ENCODE measurements around the gene SDK1. TPM values are rescaled to one million over a fixed set of nuclear protein-coding genes. Genes with fewer than 3 reads are reported as not detected.

SDK1 gene
- total RNA-seq, 1 donor from 2014 or later: 0.08 TPM

DNA sequence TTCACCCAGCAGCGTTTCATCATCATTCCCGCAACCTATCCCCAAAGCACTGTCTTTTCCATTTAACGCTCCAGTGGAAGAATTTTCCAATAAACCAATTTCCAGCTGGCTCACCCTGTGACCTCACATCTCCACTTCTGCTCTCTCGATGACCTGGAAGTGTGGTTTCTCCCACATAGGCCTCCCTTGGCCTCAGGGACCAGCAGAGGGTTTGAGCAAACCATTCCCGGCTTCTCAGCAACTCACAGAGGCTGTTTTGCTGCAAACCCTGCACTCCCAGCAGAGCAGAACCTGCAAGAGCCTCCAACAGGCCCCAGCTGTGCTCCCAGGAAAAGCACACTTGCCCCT, 858.1 kb downstream of the SDK1 start:
- Mint-ChIP-seq H3K4me3 (no peak overlapping the region), H3K27ac (no peak overlapping the region), H3K9me3 (no peaks in the 10 kb centered on the region), H3K27me3 (ENCODE audit: insufficient read depth) (no peaks in the 10 kb centered on the region), H3K36me3 (ENCODE audit: low read depth) (no peaks in the 10 kb centered on the region), H3K4me1 (ENCODE audit: low read depth) (no peaks in the 10 kb centered on the region)
- no peak for DNase-seq (ENCODE audit: low spot score)
- intact Hi-C loops (cut with micrococcal nuclease): no loop called here

- H3K36me3 Mint-ChIP-seq (ENCODE audit: low read depth): no peaks in the 10 kb centered on the region
- intact Hi-C loops (cut with micrococcal nuclease): no loop called here
- H3K4me3 Mint-ChIP-seq: no peak overlapping the region
- no peak overlapping the region for H3K27ac Mint-ChIP-seq
- no peak for DNase-seq (ENCODE audit: low spot score)
- H3K27me3 Mint-ChIP-seq (ENCODE audit: insufficient read depth): no peaks in the 10 kb centered on the region
- H3K9me3 Mint-ChIP-seq: no peaks in the 10 kb centered on the region
- H3K4me1 Mint-ChIP-seq (ENCODE audit: low read depth): no peaks in the 10 kb centered on the region
Observed at GRCh38 chr7:4159761-4160554, 858.9 kb downstream of the SDK1 start.

GRCh38 chr7:4162884-4163564, 862.0 kb downstream of the SDK1 start:
- DNase-seq (ENCODE audit: low spot score): no peak
- Mint-ChIP-seq H3K27me3 (ENCODE audit: insufficient read depth) (no peaks in the 10 kb centered on the region), H3K9me3 (no peaks in the 10 kb centered on the region), H3K27ac (no peak overlapping the region), H3K36me3 (ENCODE audit: low read depth) (no peaks in the 10 kb centered on the region), H3K4me3 (no peak overlapping the region), H3K4me1 (ENCODE audit: low read depth) (no peaks in the 10 kb centered on the region)
- intact Hi-C loops (cut with micrococcal nuclease): no loop called here

GRCh38 chr7:4163565-4164203, 862.6 kb downstream of the SDK1 start:
- H3K27ac Mint-ChIP-seq: no peak overlapping the region
- intact Hi-C loops (cut with micrococcal nuclease): no loop called here
- no peaks in the 10 kb centered on the region for H3K36me3 Mint-ChIP-seq (ENCODE audit: low read depth)
- no peaks in the 10 kb centered on the region for H3K4me1 Mint-ChIP-seq (ENCODE audit: low read depth)
- no peaks in the 10 kb centered on the region for H3K9me3 Mint-ChIP-seq
- H3K4me3 Mint-ChIP-seq: no peak overlapping the region
- no peak for DNase-seq (ENCODE audit: low spot score)
- no peaks in the 10 kb centered on the region for H3K27me3 Mint-ChIP-seq (ENCODE audit: insufficient read depth)

DNA sequence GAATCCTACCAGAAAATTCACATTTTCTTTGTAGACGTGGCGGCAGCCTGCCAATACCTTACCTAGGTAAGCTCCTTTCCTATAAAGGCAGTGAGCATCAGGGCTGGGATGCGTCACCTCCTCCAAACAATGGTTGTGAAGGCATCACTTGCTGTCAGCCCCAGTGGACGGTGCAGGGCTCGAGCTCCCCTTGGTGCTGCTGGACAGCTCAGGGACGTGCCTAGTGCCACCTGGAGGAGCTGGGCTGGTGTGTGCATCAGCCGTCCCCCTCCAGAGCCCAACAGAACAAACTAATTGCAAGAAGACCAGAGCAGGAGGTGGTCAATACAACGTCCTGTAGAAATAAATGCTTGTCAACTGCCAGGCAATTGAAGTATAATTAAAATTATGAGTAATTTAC, 863.5 kb downstream of the SDK1 start:
- Mint-ChIP-seq H3K9me3 (no peaks in the 10 kb centered on the region), H3K4me1 (ENCODE audit: low read depth) (no peaks in the 10 kb centered on the region), H3K36me3 (ENCODE audit: low read depth) (no peaks in the 10 kb centered on the region), H3K27ac (no peak overlapping the region), H3K4me3 (no peak overlapping the region), H3K27me3 (ENCODE audit: insufficient read depth) (no peaks in the 10 kb centered on the region)
- no peak for DNase-seq (ENCODE audit: low spot score)
- intact Hi-C loops (cut with micrococcal nuclease): no loop called here

GRCh38 chr7:4166340-4166739, 865.3 kb downstream of the SDK1 start:
- no peak overlapping the region for H3K27ac Mint-ChIP-seq
- H3K27me3 Mint-ChIP-seq (ENCODE audit: insufficient read depth): no peaks in the 10 kb centered on the region
- DNase-seq (ENCODE audit: low spot score): no peak
- no peaks in the 10 kb centered on the region for H3K9me3 Mint-ChIP-seq
- H3K36me3 Mint-ChIP-seq (ENCODE audit: low read depth): no peaks in the 10 kb centered on the region
- intact Hi-C loops (cut with micrococcal nuclease): no loop called here
- H3K4me1 Mint-ChIP-seq (ENCODE audit: low read depth): no peaks in the 10 kb centered on the region
- no peak overlapping the region for H3K4me3 Mint-ChIP-seq

DNA sequence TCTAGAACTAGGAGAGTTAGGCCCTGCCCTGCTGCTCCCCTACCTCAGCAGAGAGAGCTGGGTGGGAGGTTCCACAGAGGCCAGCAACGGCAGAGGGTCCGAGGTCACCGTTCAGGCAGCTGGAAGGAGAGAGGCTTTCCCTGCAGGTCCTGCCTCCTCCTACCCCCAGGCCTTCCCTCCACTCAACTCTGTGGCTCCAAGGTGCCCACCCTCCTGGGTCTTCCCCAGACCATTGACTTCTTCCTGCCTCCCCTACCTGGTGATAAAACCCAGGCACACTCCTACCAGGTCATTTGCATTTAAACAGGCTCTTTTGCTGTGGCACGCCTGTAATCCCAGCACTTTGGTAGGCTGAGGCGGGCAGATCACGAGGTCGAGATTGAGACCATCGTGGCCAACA, 865.8 kb downstream of the SDK1 start:
- Mint-ChIP-seq H3K4me3 (no peak overlapping the region), H3K27me3 (ENCODE audit: insufficient read depth) (no peaks in the 10 kb centered on the region), H3K36me3 (ENCODE audit: low read depth) (no peaks in the 10 kb centered on the region), H3K9me3 (no peaks in the 10 kb centered on the region), H3K27ac (no peak overlapping the region), H3K4me1 (ENCODE audit: low read depth) (no peaks in the 10 kb centered on the region)
- intact Hi-C loops (cut with micrococcal nuclease): no loop called here
- DNase-seq (ENCODE audit: low spot score): no peak

DNA sequence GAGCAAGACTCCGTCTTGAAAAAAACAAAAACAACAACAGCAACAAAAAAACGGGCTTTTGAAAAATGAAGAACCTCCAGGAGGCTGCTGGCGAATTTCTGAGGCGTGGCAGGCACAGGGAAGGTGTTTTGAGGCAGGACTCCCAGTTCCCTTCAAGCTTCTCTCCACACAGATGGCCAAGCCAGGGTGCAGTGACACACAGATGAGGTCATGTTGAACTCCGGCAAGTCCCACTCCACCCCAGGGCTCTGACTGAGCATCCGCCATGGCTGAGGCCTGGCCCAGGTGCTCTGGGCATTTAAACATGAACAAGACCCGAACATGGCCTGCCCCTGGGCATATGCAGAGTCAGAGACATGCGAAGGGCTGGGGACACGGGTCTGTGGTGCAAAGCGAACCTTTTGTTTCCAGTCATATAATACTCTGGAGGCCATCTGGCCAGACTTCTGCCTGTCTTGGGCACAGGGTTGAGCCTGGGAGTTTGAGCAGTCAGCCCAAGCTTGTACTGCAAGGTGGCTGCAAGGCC, 866.4 kb downstream of the SDK1 start:
- Mint-ChIP-seq H3K9me3 (no peaks in the 10 kb centered on the region), H3K4me1 (ENCODE audit: low read depth) (no peaks in the 10 kb centered on the region), H3K4me3 (no peak overlapping the region), H3K27me3 (ENCODE audit: insufficient read depth) (no peaks in the 10 kb centered on the region), H3K27ac (no peak overlapping the region), H3K36me3 (ENCODE audit: low read depth) (no peaks in the 10 kb centered on the region)
- no peak for DNase-seq (ENCODE audit: low spot score)
- intact Hi-C loops (cut with micrococcal nuclease): no loop called here

DNA sequence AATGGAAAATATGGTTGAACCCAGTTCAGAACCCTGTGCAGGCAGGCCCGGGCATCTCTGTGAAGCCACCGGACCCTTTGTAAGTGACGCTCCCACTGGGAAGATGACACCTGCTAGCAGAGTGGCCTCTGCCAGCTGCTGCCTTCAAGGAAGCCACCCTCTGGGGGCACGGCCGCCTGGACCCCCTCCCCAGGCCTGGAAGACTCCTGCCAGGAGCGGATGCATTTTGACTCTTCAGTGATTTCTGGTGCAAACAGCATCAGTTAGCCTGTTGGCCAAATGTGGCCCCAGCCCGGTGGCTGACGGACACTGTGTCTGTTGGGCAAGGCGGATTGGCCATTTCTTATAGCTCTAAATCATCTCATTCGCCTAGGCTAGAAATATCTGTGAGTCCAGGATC, 867.0 kb downstream of the SDK1 start:
- intact Hi-C loops (cut with micrococcal nuclease): no loop called here
- no peaks in the 10 kb centered on the region for H3K9me3 Mint-ChIP-seq
- H3K36me3 Mint-ChIP-seq (ENCODE audit: low read depth): no peaks in the 10 kb centered on the region
- DNase-seq (ENCODE audit: low spot score): no peak
- H3K27ac Mint-ChIP-seq: no peak overlapping the region
- no peak overlapping the region for H3K4me3 Mint-ChIP-seq
- H3K27me3 Mint-ChIP-seq (ENCODE audit: insufficient read depth): no peaks in the 10 kb centered on the region
- no peaks in the 10 kb centered on the region for H3K4me1 Mint-ChIP-seq (ENCODE audit: low read depth)

DNA sequence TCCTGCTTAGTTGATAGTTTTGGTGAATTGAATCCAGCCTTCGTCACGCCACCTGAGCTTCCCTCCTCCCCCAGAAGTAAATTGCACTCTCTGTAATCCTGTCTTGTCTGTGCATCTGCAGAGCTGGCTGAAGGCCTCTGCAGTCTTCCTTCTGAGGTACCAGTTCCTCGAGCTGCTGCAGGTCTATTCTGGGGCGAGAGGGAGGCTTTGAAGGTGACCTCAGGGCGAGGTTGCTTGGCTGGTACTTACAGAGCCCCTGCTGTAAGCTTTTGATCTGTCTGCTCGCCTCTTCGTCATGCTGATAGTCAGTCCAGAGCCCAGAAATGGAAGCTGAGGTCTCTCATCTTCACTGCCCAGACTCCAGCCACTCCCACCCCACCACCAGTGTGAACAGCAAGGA, 867.5 kb downstream of the SDK1 start:
- H3K27me3 Mint-ChIP-seq (ENCODE audit: insufficient read depth): no peaks in the 10 kb centered on the region
- no peak overlapping the region for H3K4me3 Mint-ChIP-seq
- H3K27ac Mint-ChIP-seq: no peak overlapping the region
- intact Hi-C loops (cut with micrococcal nuclease): no loop called here
- H3K9me3 Mint-ChIP-seq: no peaks in the 10 kb centered on the region
- no peak for DNase-seq (ENCODE audit: low spot score)
- H3K36me3 Mint-ChIP-seq (ENCODE audit: low read depth): no peaks in the 10 kb centered on the region
- H3K4me1 Mint-ChIP-seq (ENCODE audit: low read depth): no peaks in the 10 kb centered on the region

GRCh38 chr7:4169455-4169854, 868.4 kb downstream of the SDK1 start:
- Mint-ChIP-seq H3K4me1 (ENCODE audit: low read depth) (no peaks in the 10 kb centered on the region), H3K27ac (no peak overlapping the region), H3K9me3 (no peaks in the 10 kb centered on the region), H3K4me3 (no peak overlapping the region), H3K27me3 (ENCODE audit: insufficient read depth) (no peaks in the 10 kb centered on the region), H3K36me3 (ENCODE audit: low read depth) (no peaks in the 10 kb centered on the region)
- no peak for DNase-seq (ENCODE audit: low spot score)
- intact Hi-C loops (cut with micrococcal nuclease): no loop called here

- no peak for DNase-seq (ENCODE audit: low spot score)
- Mint-ChIP-seq H3K27me3 (ENCODE audit: insufficient read depth) (no peaks in the 10 kb centered on the region), H3K4me3 (no peak overlapping the region), H3K9me3 (no peaks in the 10 kb centered on the region), H3K4me1 (ENCODE audit: low read depth) (no peaks in the 10 kb centered on the region), H3K27ac (no peak overlapping the region), H3K36me3 (ENCODE audit: low read depth) (no peaks in the 10 kb centered on the region)
- intact Hi-C loops (cut with micrococcal nuclease): no loop called here
Observed at GRCh38 chr7:4170997-4171786, 870.1 kb downstream of the SDK1 start.

GRCh38 chr7:4172883-4173282, 871.8 kb downstream of the SDK1 start:
- intact Hi-C loops (cut with micrococcal nuclease): no loop called here
- H3K27me3 Mint-ChIP-seq (ENCODE audit: insufficient read depth): no peaks in the 10 kb centered on the region

More at GRCh38 chr7:4172883-4173282, 871.8 kb downstream of the SDK1 start:
- DNase-seq (ENCODE audit: low spot score): no peak
- Mint-ChIP-seq H3K4me3 (no peak overlapping the region), H3K36me3 (ENCODE audit: low read depth) (no peaks in the 10 kb centered on the region), H3K9me3 (no peaks in the 10 kb centered on the region), H3K4me1 (ENCODE audit: low read depth) (no peaks in the 10 kb centered on the region), H3K27ac (no peak overlapping the region)

Data from activated T-helper 1 cell treated with anti-CD3 and anti-CD28 coated beads, Interleukin-12 subunit alpha, Interleukin-12 subunit beta, Interleukin-2, Interleukin-4 antibody, amounts not matched to agents 30 ng/mL and 10 ng/mL and 1 ng/mL, durations not matched to agents 14 hours and 24 hours and 36 hours (primary cell).